NCI-H2196 treated with DMSO at 0.1 percent for 48 hours (cell line): ENCODE measurements around the gene FRG1.
"Not testable (repeated sequence)": the region's sequence is repeated elsewhere in the genome, so short reads cannot be mapped to it uniquely, and the experiment has no call there.

Experiments
- DNase-seq: peaks from one replicate; lab custom pipeline; 2025; ENCODE audit not compliant: unreplicated experiment; lab: John Stamatoyannopoulos, UW

The FRG1 gene

GRCh38 chr4:189984661-189985060, 44.0 kb downstream of the FRG1 start:
- DNase-seq, result not testable (repeated sequence)

GRCh38 chr4:189985651-189986243, 45.1 kb downstream of the FRG1 start:
- not testable (repeated sequence) for DNase-seq

- DNase-seq, result no peak
Observed at GRCh38 chr4:189988877-189989431, 48.3 kb downstream of the FRG1 start.

GRCh38 chr4:189989941-189990340, 49.3 kb downstream of the FRG1 start:
- not testable (repeated sequence) for DNase-seq
